Activated naive CD8-positive, alpha-beta T cell treated with anti-CD3 and anti-CD28 coated beads, Interleukin-2, amount 10 ng/mL, durations not matched to agents 7 days and 5 days (primary cell): ENCODE measurements around the gene SSBP4. TPM values are rescaled to one million over a fixed set of nuclear protein-coding genes. Genes with fewer than 3 reads are reported as not detected.

ENCODE experiments used
- ATAC-seq: fragments of 150-1000 bp; cut with Tn5 transposase; one replicate; pipeline ENCODE4 v1.10.0; 2021; ENCODE audit warnings: low read depth, moderate library complexity
- POLR2A ChIA-PET: fragments of 350-600 bp; sonication (Branson Sonifier 250); formaldehyde crosslinking; loops from one replicate; lab custom pipeline; 2021; ENCODE audit warnings: antibody characterized with exemption; lab: Charles Lee
- DNase-seq: peaks from one replicate; pipeline ENCODE4 v3.0.0; 2021
- H3K27ac Mint-ChIP-seq: one replicate; pipeline ENCODE4 v1.8.0; 2022; ENCODE audit warnings: mild to moderate bottlenecking, mixed read lengths
- H3K27me3 Mint-ChIP-seq: one replicate; pipeline ENCODE4 v1.8.0; 2022; ENCODE audit warnings: mild to moderate bottlenecking, moderate library complexity, mixed read lengths
- H3K36me3 Mint-ChIP-seq: one replicate; pipeline ENCODE4 v1.8.0; 2021; ENCODE audit warnings: mild to moderate bottlenecking, mixed read lengths
- H3K4me1 Mint-ChIP-seq: one replicate; pipeline ENCODE4 v1.8.0; 2021; ENCODE audit warnings: mixed read lengths
- H3K4me3 Mint-ChIP-seq: one replicate; pipeline ENCODE4 v1.8.0; 2022; ENCODE audit warnings: mild to moderate bottlenecking, moderate library complexity, mixed read lengths
- H3K9me3 Mint-ChIP-seq: one replicate; pipeline ENCODE4 v1.8.0; 2021; ENCODE audit warnings: mixed read lengths
- total RNA-seq, 2 experiments: library from RNA; stranded (reverse); gene quantifications; one replicate each; pipeline ENCODE4 v1.2.3, GENCODE V29; 2021

The SSBP4 gene
- total RNA-seq, 2 experiments from 2014 or later, result 152 to 158 TPM

GRCh38 chr19:18388100-18388959 lies 30.9 kb upstream of the SSBP4 start:
- Mint-ChIP-seq H3K27me3 (peaks cover 61% of the 10 kb centered on the region), H3K36me3 (no peaks in the 10 kb centered on the region), H3K9me3 (no peaks in the 10 kb centered on the region), H3K4me1 (peaks cover 10% of the 10 kb centered on the region), H3K4me3 (peak overlapping the region; percentile 77), H3K27ac (no peak overlapping the region)
- ATAC-seq, result peak; percentile 87
- POLR2A ChIA-PET, result interaction anchor here (0.8 to 3.2 kb wide), 7 partner anchors 13 to 109 kb away, joined by 3 to 14 read pairs (median 8); partner anchors contain the start of genes JUND and SSBP4
- peak; percentile 90 for DNase-seq

- Mint-ChIP-seq H3K4me1 (peaks cover 12% of the 10 kb centered on the region), H3K4me3 (peak overlapping the region; percentile 31), H3K27me3 (peaks cover 64% of the 10 kb centered on the region), H3K27ac (no peak overlapping the region), H3K9me3 (no peaks in the 10 kb centered on the region), H3K36me3 (no peaks in the 10 kb centered on the region)
- POLR2A ChIA-PET, result interaction anchor here (0.5 to 3.2 kb wide), 5 partner anchors 12 to 108 kb away, joined by 3 to 14 read pairs (median 8); partner anchors contain the start of genes JUND and SSBP4
- no peak for ATAC-seq
- DNase-seq, result no peak
Observed at GRCh38 chr19:18388960-18389725, 30.1 kb upstream of the SSBP4 start.

GRCh38 chr19:18389726-18390064 lies 29.5 kb upstream of the SSBP4 start:
- no peak overlapping the region for H3K27ac Mint-ChIP-seq
- peaks cover 65% of the 10 kb centered on the region for H3K27me3 Mint-ChIP-seq
- H3K36me3 Mint-ChIP-seq, result no peaks in the 10 kb centered on the region
- H3K4me1 Mint-ChIP-seq, result peaks cover 12% of the 10 kb centered on the region
- no peak for ATAC-seq
- POLR2A ChIA-PET, result interaction anchor here (0.5 to 3.2 kb wide), 4 partner anchors 11 to 109 kb away, joined by 3 to 14 read pairs (median 6); no protein-coding TSS in a partner anchor
- peak overlapping the region; percentile 31 for H3K4me3 Mint-ChIP-seq
- no peak for DNase-seq
- H3K9me3 Mint-ChIP-seq, result no peaks in the 10 kb centered on the region

GRCh38 chr19:18390065-18390907 lies 28.9 kb upstream of the SSBP4 start:
- POLR2A ChIA-PET, result interaction anchor here (0.8 to 3.2 kb wide), 3 partner anchors 11 to 110 kb away, joined by 3 to 14 read pairs (median 6); no protein-coding TSS in a partner anchor
- Mint-ChIP-seq H3K36me3 (no peaks in the 10 kb centered on the region), H3K9me3 (no peaks in the 10 kb centered on the region), H3K27me3 (peaks cover 67% of the 10 kb centered on the region), H3K4me3 (no peak overlapping the region), H3K4me1 (peaks cover 12% of the 10 kb centered on the region), H3K27ac (no peak overlapping the region)
- no peak for ATAC-seq
- DNase-seq, result no peak

GRCh38 chr19:18391509-18392075 lies 27.6 kb upstream of the SSBP4 start:
- peaks cover 57% of the 10 kb centered on the region for H3K27me3 Mint-ChIP-seq
- peaks cover 12% of the 10 kb centered on the region for H3K4me1 Mint-ChIP-seq
- H3K9me3 Mint-ChIP-seq, result no peaks in the 10 kb centered on the region
- POLR2A ChIA-PET, result interaction anchor here (1.8 kb wide), 1 partner anchor 10 kb away, joined by 6 read pairs; no protein-coding TSS in a partner anchor
- no peak overlapping the region for H3K27ac Mint-ChIP-seq
- no peak for ATAC-seq
- no peak for DNase-seq
- no peaks in the 10 kb centered on the region for H3K36me3 Mint-ChIP-seq
- no peak overlapping the region for H3K4me3 Mint-ChIP-seq

- DNase-seq (no peak), ATAC-seq (no peak)
- H3K36me3 Mint-ChIP-seq, result no peaks in the 10 kb centered on the region
- no peak overlapping the region for H3K4me3 Mint-ChIP-seq
- peaks cover 12% of the 10 kb centered on the region for H3K4me1 Mint-ChIP-seq
- peaks cover 51% of the 10 kb centered on the region for H3K27me3 Mint-ChIP-seq
- no peak overlapping the region for H3K27ac Mint-ChIP-seq
- POLR2A ChIA-PET, result interaction anchor here (0.6 to 1.8 kb wide), 3 partner anchors 9 to 22 kb away, joined by 3 to 6 read pairs (median 5); no protein-coding TSS in a partner anchor
- no peaks in the 10 kb centered on the region for H3K9me3 Mint-ChIP-seq
Observed at GRCh38 chr19:18392417-18392816, 26.8 kb upstream of the SSBP4 start.

- POLR2A ChIA-PET, result interaction anchor here (0.6 to 0.9 kb wide), 2 partner anchors 12 to 21 kb away, joined by 3 to 5 read pairs; no protein-coding TSS in a partner anchor
Observed at GRCh38 chr19:18392926-18393325, 26.3 kb upstream of the SSBP4 start.

GRCh38 chr19:18393836-18394235 lies 25.4 kb upstream of the SSBP4 start:
- ATAC-seq, result no peak
- peaks cover 12% of the 10 kb centered on the region for H3K4me1 Mint-ChIP-seq
- H3K4me3 Mint-ChIP-seq, result no peak overlapping the region
- POLR2A ChIA-PET, result no interaction called here
- no peak overlapping the region for H3K27ac Mint-ChIP-seq
- peaks cover 53% of the 10 kb centered on the region for H3K27me3 Mint-ChIP-seq
- no peaks in the 10 kb centered on the region for H3K9me3 Mint-ChIP-seq
- no peaks in the 10 kb centered on the region for H3K36me3 Mint-ChIP-seq
- DNase-seq, result no peak

More at GRCh38 chr19:18392926-18393325, 26.3 kb upstream of the SSBP4 start:
- no peak for DNase-seq
- ATAC-seq, result no peak
- Mint-ChIP-seq H3K27me3 (peaks cover 50% of the 10 kb centered on the region), H3K9me3 (no peaks in the 10 kb centered on the region), H3K27ac (no peak overlapping the region), H3K4me3 (no peak overlapping the region), H3K4me1 (peaks cover 13% of the 10 kb centered on the region), H3K36me3 (no peaks in the 10 kb centered on the region)

GRCh38 chr19:18396471-18397241 lies 22.5 kb upstream of the SSBP4 start:
- Mint-ChIP-seq H3K27me3 (peaks cover 33% of the 10 kb centered on the region), H3K9me3 (no peaks in the 10 kb centered on the region), H3K4me3 (peak overlapping the region; percentile 44), H3K27ac (no peak overlapping the region), H3K4me1 (peaks cover 21% of the 10 kb centered on the region), H3K36me3 (no peaks in the 10 kb centered on the region)
- POLR2A ChIA-PET, result no interaction called here
- DNase-seq, result no peak
- no peak for ATAC-seq

- POLR2A ChIA-PET, result interaction anchor here (1.0 to 1.4 kb wide), 2 partner anchors 22 to 118 kb away, joined by 3 read pairs; partner anchors contain the start of gene SSBP4
- DNase-seq, result no peak
- Mint-ChIP-seq H3K36me3 (no peaks in the 10 kb centered on the region), H3K9me3 (no peaks in the 10 kb centered on the region), H3K4me3 (peak within 1 kb of the TSS; percentile 44), H3K4me1 (peaks cover 21% of the 10 kb centered on the region), H3K27me3 (peaks cover 28% of the 10 kb centered on the region), H3K27ac (no peak within 1 kb of the TSS)
- ATAC-seq, result peak; percentile 72
Observed at GRCh38 chr19:18397242-18398202, 21.7 kb upstream of the SSBP4 start, which contains the start of gene LRRC25. TSS of gene LRRC25 (minus strand) at chr19:18397622. CDS start at chr19:18396963, 659 bp downstream.

GRCh38 chr19:18399008-18399407 lies 20.2 kb upstream of the SSBP4 start:
- Mint-ChIP-seq H3K9me3 (no peaks in the 10 kb centered on the region), H3K36me3 (no peaks in the 10 kb centered on the region), H3K4me1 (peaks cover 18% of the 10 kb centered on the region), H3K4me3 (no peak overlapping the region), H3K27ac (no peak overlapping the region), H3K27me3 (peaks cover 19% of the 10 kb centered on the region)
- POLR2A ChIA-PET, result no interaction called here
- DNase-seq (no peak), ATAC-seq (no peak)
